HCT116 (cell line): ENCODE measurements around the gene SHH. TPM values are rescaled to one million over a fixed set of nuclear protein-coding genes. Genes with fewer than 3 reads are reported as not detected.

Experiments used
- ATAC-seq: fragments of 200-7000 bp; cut with Tn5 transposase; 2 replicates; pipeline ENCODE4 v1.9.1; 2020; ENCODE audit warnings: mild to moderate bottlenecking, moderate library complexity
- BruUV-seq: library from RNA; stranded (reverse); fragments of 400-500 nt; replicated peaks from 2 replicates; lab custom pipeline; 2021; lab: Mats Ljungman, UMichigan
- CTCF ChIA-PET: fragments of 300-600 bp; sonication (Branson Sonifier 250); formaldehyde crosslinking; loops from one replicate; lab custom pipeline; 2021; ENCODE audit warnings: antibody characterized with exemption; lab: Charles Lee
- POLR2A ChIA-PET: fragments of 300-600, 350-600 bp; sonication (Branson Sonifier 250); formaldehyde crosslinking; loops from one replicate; lab custom pipeline; 2021; ENCODE audit warnings: antibody characterized with exemption; lab: Charles Lee
- RAD21 ChIA-PET, 2 experiments: fragments of 300-600 bp; sonication (Branson Sonifier 250); formaldehyde crosslinking; loops; one replicate each; lab custom pipeline; 2023; ENCODE audit warnings: low total read pairs in 2 of 2; ENCODE audit not compliant: uncharacterized antibody in 2 of 2, unreplicated experiment in 2 of 2, low non-redundant PET in 1 of 2; lab: Charles Lee
- DNase-seq: peaks from one replicate; pipeline ENCODE4 v3.0.0-alpha.2; 2010; ENCODE audit warnings: low read depth, low spot score
- H2AFZ ChIP-seq: fragments of 200-600 bp; shearing (Covaris generic), sonication (generic); 2 replicates; pipeline ENCODE4 v1.6.1; 2017; ENCODE audit warnings: low read depth, mixed run types, mixed read lengths, antibody characterized with exemption, low read length; ENCODE audit not compliant: poor library complexity, severe bottlenecking
- H3K27ac ChIP-seq: 2 replicates; pipeline ENCODE4 v1.5.1; 2012; ENCODE audit warnings: low read depth, low read length
- H3K27me3 ChIP-seq: fragments of 200-600 bp; sonication (generic); 2 replicates; pipeline ENCODE4 v1.6.1; 2016; ENCODE audit warnings: mixed run types, low read length, mixed read lengths; ENCODE audit not compliant: insufficient read depth
- H3K36me3 ChIP-seq, 2 experiments: fragments of 200-500 bp in 1 of 2; fragments of 200-600 bp in 1 of 2; sonication (Bioruptor generic) in 1 of 2; sonication (generic) in 1 of 2; 2 replicates each; pipeline versions ENCODE4 v1.5.1 to v1.6.1; 2014 to 2016; ENCODE audit warnings: low read length in 2 of 2, inconsistent platforms in 1 of 2, mixed read lengths in 1 of 2, mixed run types in 1 of 2; ENCODE audit not compliant: insufficient read depth in 2 of 2, control insufficient read depth in 1 of 2
- H3K4me1 ChIP-seq, 2 experiments: fragments of 200-600 bp in 1 of 2; sonication (generic) in 1 of 2; 2 replicates each; pipeline versions ENCODE4 v1.5.1 to v1.6.1; 2012 to 2017; ENCODE audit warnings: low read length in 2 of 2, inconsistent platforms in 1 of 2, mild to moderate bottlenecking in 1 of 2, mixed read lengths in 1 of 2, mixed run types in 1 of 2, moderate library complexity in 1 of 2; ENCODE audit not compliant: insufficient read depth in 2 of 2, control insufficient read depth in 1 of 2
- H3K4me2 ChIP-seq: fragments of 200-600 bp; sonication (generic); 2 replicates; pipeline ENCODE4 v1.6.1; 2017; ENCODE audit warnings: mixed run types, low read length, mixed read lengths
- H3K4me3 ChIP-seq, 2 experiments: fragments of 200-600 bp in 1 of 2; sonication (generic) in 1 of 2; replicated peaks in 1 of 2; 2 replicates each; pipeline ENCODE4 v1.5.1; 2011 to 2016; ENCODE audit warnings: low read length in 2 of 2, control low read depth in 1 of 2, low read depth in 1 of 2, mild to moderate bottlenecking in 1 of 2, mixed read lengths in 1 of 2, mixed run types in 1 of 2
- H3K79me2 ChIP-seq: fragments of 200-600 bp; sonication (generic); 2 replicates; pipeline ENCODE4 v1.6.1; 2017; ENCODE audit warnings: mild to moderate bottlenecking, mixed run types, low read length, moderate library complexity, mixed read lengths; ENCODE audit not compliant: insufficient read depth
- H3K9ac ChIP-seq: fragments of 200-600 bp; sonication (generic); 2 replicates; pipeline ENCODE4 v1.6.1; 2016; ENCODE audit warnings: low read length, mixed read lengths
- H3K9me2 ChIP-seq: fragments of 200-600 bp; sonication (generic), shearing (Covaris generic); 2 replicates; pipeline ENCODE4 v1.6.1; 2017; ENCODE audit warnings: mixed run types, mild to moderate bottlenecking, moderate library complexity; ENCODE audit not compliant: insufficient read depth
- H3K9me3 ChIP-seq, 2 experiments: fragments of 200-500 bp in 1 of 2; fragments of 200-600 bp in 1 of 2; sonication (Bioruptor generic) in 1 of 2; sonication (generic) in 1 of 2; 2 replicates each; pipeline ENCODE4 v1.6.1; 2014 to 2017; ENCODE audit warnings: low read length in 2 of 2, mixed read lengths in 2 of 2, inconsistent platforms in 1 of 2, low read depth in 1 of 2, mild to moderate bottlenecking in 1 of 2, mixed run types in 1 of 2, moderate library complexity in 1 of 2; ENCODE audit not compliant: control insufficient read depth in 1 of 2, insufficient read depth in 1 of 2
- H4K20me1 ChIP-seq: fragments of 200-600 bp; sonication (generic), shearing (Covaris generic); 2 replicates; pipeline ENCODE4 v1.6.1; 2017; ENCODE audit warnings: mixed run types, mild to moderate bottlenecking, moderate library complexity; ENCODE audit not compliant: insufficient read depth
- ATF3 ChIP-seq: IDR thresholded peaks from 2 replicates; pipeline ENCODE4 v1.6.1; 2012
- CBX3 ChIP-seq: IDR thresholded peaks from 2 replicates; pipeline ENCODE4 v1.6.1; 2012; ENCODE audit warnings: low read depth
- EGR1 ChIP-seq: IDR thresholded peaks from 2 replicates; pipeline ENCODE4 v1.6.1; 2012; ENCODE audit warnings: low read depth
- ELF1 ChIP-seq: IDR thresholded peaks from 2 replicates; pipeline ENCODE4 v1.6.1; 2012; ENCODE audit warnings: low read depth, borderline replicate concordance
- EZH2 ChIP-seq: fragments of 200-600 bp; sonication (generic); IDR thresholded peaks from 2 replicates; pipeline ENCODE4 v1.6.1; 2017; ENCODE audit warnings: antibody characterized with exemption, mixed run types
- EZH2phosphoT487 ChIP-seq: fragments of 200-600 bp; IDR thresholded peaks from 2 replicates; pipeline ENCODE4 v1.6.1; 2018; ENCODE audit warnings: antibody characterized with exemption, borderline replicate concordance
- FOSL1 ChIP-seq: IDR thresholded peaks from 2 replicates; pipeline ENCODE4 v1.6.1; 2012; ENCODE audit warnings: low read depth
- MAX ChIP-seq: IDR thresholded peaks from 2 replicates; pipeline ENCODE4 v1.6.1; 2012
- POLR2A ChIP-seq: IDR thresholded peaks from 2 replicates; pipeline ENCODE4 v1.7.0; 2011; ENCODE audit warnings: borderline replicate concordance; ENCODE audit not compliant: insufficient read depth, insufficient read length; ENCODE audit errors: extremely low read depth
- POLR2AphosphoS5 ChIP-seq: IDR thresholded peaks from 2 replicates; pipeline ENCODE4 v1.6.1; 2011; ENCODE audit warnings: mild to moderate bottlenecking, low read depth, low read length, moderate library complexity
- RAD21 ChIP-seq: IDR thresholded peaks from 2 replicates; pipeline ENCODE4 v1.6.1; 2012; ENCODE audit warnings: low read depth, mild to moderate bottlenecking
- REST ChIP-seq: IDR thresholded peaks from 2 replicates; pipeline ENCODE4 v1.6.1; 2012; ENCODE audit warnings: low read depth
- SP1 ChIP-seq: IDR thresholded peaks from 2 replicates; pipeline ENCODE4 v1.6.1; 2012; ENCODE audit warnings: low read depth
- TCF7L2 ChIP-seq: IDR thresholded peaks from 2 replicates; pipeline ENCODE4 v1.7.0; 2011; ENCODE audit warnings: borderline replicate concordance, inconsistent platforms; ENCODE audit not compliant: insufficient read depth, insufficient read length; ENCODE audit errors: extremely low read depth
- ZBTB33 ChIP-seq: IDR thresholded peaks from 2 replicates; pipeline ENCODE4 v1.6.1; 2011; ENCODE audit warnings: mild to moderate bottlenecking, low read length, moderate library complexity; ENCODE audit not compliant: insufficient replicate concordance; ENCODE audit errors: extremely low read depth
- ZFX ChIP-seq: fragments of 450-650 bp; IDR thresholded peaks from 2 replicates; pipeline ENCODE4 v1.6.1; 2017
- ZNF274 ChIP-seq: fragments of 200-500 bp; sonication (Bioruptor generic); IDR thresholded peaks from 2 replicates; pipeline ENCODE4 v1.6.1; 2014; ENCODE audit warnings: mild to moderate bottlenecking, low read depth, low read length, inconsistent platforms
- intact Hi-C: fragments of 100-400 bp; cut with micrococcal nuclease; formaldehyde crosslinking; loops from 2 replicates; pipeline ENCODE4 v1.10.0; 2022
- total RNA-seq: library from RNA; stranded (reverse); gene quantifications from one replicate; pipeline ENCODE4 v1.2.1, GENCODE V29; 2021; ENCODE audit not compliant: unreplicated experiment

SHH gene
- total RNA-seq, 1 experiment from 2014 or later = 0.32 TPM

GRCh38 chr7:155832581-155832981 lies 20.3 kb upstream of the SHH start:
- Histone ChIP-seq H3K27ac (no peak overlapping the region), H3K9me2 (no peaks in the 10 kb centered on the region), H4K20me1 (no peaks in the 10 kb centered on the region), H3K9ac (no peak overlapping the region), H3K4me3 (no peak overlapping the region), H3K9me3 (no peaks in the 10 kb centered on the region), H3K4me2 (no peak overlapping the region), H3K79me2 (no peaks in the 10 kb centered on the region), H3K36me3 (no peaks in the 10 kb centered on the region), H3K27me3 (no peaks in the 10 kb centered on the region), H3K4me1 (peaks cover 0 to 3% of the 10 kb centered on the region in 2 experiments; a peak in 1 of 4 replicates), H2AFZ (no peak overlapping the region)
- ChIA-PET POLR2A (no interaction called here), CTCF (no interaction called here), RAD21 (no interaction called here)
- TF ChIP-seq MAX = no peak
- TF ChIP-seq ZNF274 = no peak
- TF ChIP-seq REST = no peak
- no peak for TF ChIP-seq SP1
- no peak for TF ChIP-seq EZH2phosphoT487
- TF ChIP-seq POLR2A = no peak
- TF ChIP-seq TCF7L2 = no peak
- TF ChIP-seq POLR2AphosphoS5 = no peak
- TF ChIP-seq EZH2 = no peak
- no peak for TF ChIP-seq ZBTB33
- TF ChIP-seq ELF1 = no peak
- no peak for TF ChIP-seq EGR1
- TF ChIP-seq RAD21 = no peak
- no peak for TF ChIP-seq CBX3
- no peak for TF ChIP-seq FOSL1
- no peak for TF ChIP-seq ATF3
- TF ChIP-seq ZFX = no peak
- intact Hi-C loops = no loop called here
- no peak for ATAC-seq
- DNase-seq = no peak
- BruUV-seq = no TSS peak
